HepG2 (cell line): ENCODE measurements around the gene PHTF1. TPM values are rescaled to one million over a fixed set of nuclear protein-coding genes. Genes with fewer than 3 reads are reported as not detected.

Experiments used
- ATAC-seq: fragments of 200-7000 bp; cut with Tn5 transposase; 3 replicates; pipeline ENCODE4 v1.9.1; 2020; ENCODE audit warnings: mild to moderate bottlenecking, moderate library complexity
- BruUV-seq: library from RNA; stranded (reverse); fragments of 400-500 nt; replicated peaks from 2 replicates; lab custom pipeline; 2021; lab: Mats Ljungman, UMichigan
- CTCF ChIA-PET: fragments of 300-600 bp; formaldehyde crosslinking; extraction: SDS; loops from one replicate; lab custom pipeline; 2021; ENCODE audit warnings: low total read pairs, inconsistent platforms, low intra/inter-chr PET ratio; lab: Yijun Ruan, JAX
- POLR2A ChIA-PET: fragments of 350-600 bp; sonication (Branson Sonifier 250); formaldehyde crosslinking; loops from one replicate; lab custom pipeline; 2020; ENCODE audit warnings: antibody characterized with exemption, inconsistent platforms; lab: Yijun Ruan, JAX
- DNase-seq: peaks from one replicate; pipeline ENCODE4 v3.0.0-alpha.2; 2015; ENCODE audit warnings: low spot score
- FAIRE-seq: peaks from 3 replicates; lab custom pipeline; 2011; peaks lifted over from hg19 to GRCh38; lab: Jason Lieb, UNC
- H2AFZ ChIP-seq: one replicate; pipeline ENCODE4 v1.6.1; 2011; ENCODE audit warnings: low read length, inconsistent platforms
- H3K27ac ChIP-seq: fragments of 300-600 bp; 3 replicates; pipeline ENCODE4 v1.8.0; 2011; ENCODE audit warnings: mixed run types, mild to moderate bottlenecking, mixed read lengths, low read length, inconsistent platforms; ENCODE audit not compliant: insufficient read depth; ENCODE audit errors: extremely low read length
- H3K27me3 ChIP-seq, 2 experiments: fragments of 200-600 bp in 1 of 2; 2 replicates in 1 of 2; 3 replicates in 1 of 2; pipeline versions ENCODE4 v1.6.0 to v1.8.0; 2011; ENCODE audit warnings: low read length in 2 of 2, mild to moderate bottlenecking in 2 of 2, moderate library complexity in 2 of 2, inconsistent platforms in 1 of 2; ENCODE audit not compliant: insufficient read depth in 2 of 2, control insufficient read depth in 1 of 2
- H3K36me3 ChIP-seq, 2 experiments: fragments of 200-600 bp in 1 of 2; replicated peaks in 1 of 2; 2 replicates in 1 of 2; 3 replicates in 1 of 2; pipeline versions ENCODE4 v1.5.1 to v1.8.0; 2011; ENCODE audit warnings: low read length in 2 of 2, inconsistent platforms in 1 of 2; ENCODE audit not compliant: insufficient read depth in 2 of 2, control insufficient read depth in 1 of 2
- H3K4me1 ChIP-seq: 2 replicates; pipeline ENCODE4 v1.5.1; 2012; ENCODE audit warnings: low read length, inconsistent platforms; ENCODE audit not compliant: insufficient read depth
- H3K4me2 ChIP-seq: 2 replicates; pipeline ENCODE4 v1.6.0; 2011; ENCODE audit warnings: low read depth, low read length, inconsistent platforms
- H3K4me3 ChIP-seq, 3 experiments: fragments of 200-600 bp in 1 of 3; sonication (generic), shearing (Covaris generic) in 1 of 3; replicated peaks in 1 of 3; 2 replicates each; pipeline ENCODE4 v1.5.1; 2011 to 2016; ENCODE audit warnings: low read length in 3 of 3, inconsistent platforms in 2 of 3, low read depth in 2 of 3, mild to moderate bottlenecking in 2 of 3, control low read depth in 1 of 3, mixed read lengths in 1 of 3; ENCODE audit not compliant: insufficient read depth in 1 of 3
- H3K79me2 ChIP-seq: one replicate; pipeline ENCODE4 v1.6.1; 2011; ENCODE audit warnings: low read length, inconsistent platforms; ENCODE audit not compliant: insufficient read depth
- H3K9ac ChIP-seq: 2 replicates; pipeline ENCODE4 v1.6.0; 2011; ENCODE audit warnings: mild to moderate bottlenecking, low read depth, low read length, inconsistent platforms; ENCODE audit not compliant: insufficient read depth
- H3K9me3 ChIP-seq: 2 replicates; pipeline ENCODE4 v1.5.1; 2012; ENCODE audit warnings: mild to moderate bottlenecking, low read length
- H4K20me1 ChIP-seq: 2 replicates; pipeline ENCODE4 v1.6.0; 2011; ENCODE audit warnings: inconsistent platforms, mild to moderate bottlenecking, low read length, moderate library complexity; ENCODE audit not compliant: insufficient read depth
- BHLHE40 ChIP-seq: IDR thresholded peaks from 2 replicates; pipeline ENCODE4 v1.6.1; 2011; ENCODE audit warnings: low read length, improper control_type of control experiment
- CHD4 ChIP-seq: fragments of 200-600 bp; sonication (generic); IDR thresholded peaks from 2 replicates; pipeline ENCODE4 v1.7.0; 2017; ENCODE audit warnings: mild to moderate bottlenecking, low read length, borderline replicate concordance
- EP300 ChIP-seq, 3 experiments: sonication (generic) in 1 of 3; formaldehyde crosslinking in 1 of 3; IDR thresholded peaks; 2 replicates each; pipeline versions ENCODE4 v1.5.1 to v1.6.1; 2011 to 2020; ENCODE audit warnings: low read depth in 2 of 3, low read length in 2 of 3, borderline replicate concordance in 1 of 3, improper control_type of control experiment in 1 of 3, mild to moderate bottlenecking in 1 of 3, missing genetic modification reagents in 1 of 3, moderate library complexity in 1 of 3
- FOSL2 ChIP-seq: sonication (generic); formaldehyde crosslinking; IDR thresholded peaks from 2 replicates; pipeline ENCODE4 v1.4.0; 2020; ENCODE audit warnings: missing genetic modification reagents
- RFX5 ChIP-seq: IDR thresholded peaks from 2 replicates; pipeline ENCODE4 v1.6.1; 2011; ENCODE audit warnings: low read depth, low read length, improper control_type of control experiment
- SMAD3 ChIP-seq: sonication (generic); formaldehyde crosslinking; IDR thresholded peaks from 2 replicates; pipeline ENCODE4 v1.4.0; 2020; ENCODE audit warnings: missing genetic modification reagents
- TBX3 ChIP-seq: fragments of 450-650 bp; IDR thresholded peaks from 2 replicates; pipeline ENCODE4 v1.6.1; 2017; ENCODE audit warnings: antibody characterized with exemption, mild to moderate bottlenecking, inconsistent platforms, borderline replicate concordance
- TCF7 ChIP-seq: sonication (generic); IDR thresholded peaks from 2 replicates; pipeline ENCODE4 v1.6.1; 2016; ENCODE audit warnings: antibody characterized with exemption, low read depth
- ZKSCAN8 ChIP-seq: IDR thresholded peaks from 2 replicates; pipeline ENCODE4 v1.6.1; 2016; ENCODE audit warnings: borderline replicate concordance, missing genetic modification reagents, missing compliant biosample characterization
- ZNF260 ChIP-seq: sonication (generic); formaldehyde crosslinking; IDR thresholded peaks from 2 replicates; pipeline ENCODE4 v1.4.0; 2020; ENCODE audit warnings: missing genetic modification reagents, low read depth, mild to moderate bottlenecking, borderline replicate concordance
- ZNF274 ChIP-seq: sonication (generic); formaldehyde crosslinking; IDR thresholded peaks from 2 replicates; pipeline ENCODE4 v1.5.1; 2020; ENCODE audit warnings: mild to moderate bottlenecking, missing genetic modification reagents
- ZNF484 ChIP-seq: sonication (generic); formaldehyde crosslinking; IDR thresholded peaks from 2 replicates; pipeline ENCODE4 v1.5.1; 2020; ENCODE audit warnings: mild to moderate bottlenecking, low read depth, missing genetic modification reagents, borderline replicate concordance
- WGBS: methylation state at CpG from one replicate; pipeline ENCODE4 v1.1.6; 2017; ENCODE audit warnings: low lambda C conversion rate; 5-methylcytosine and 5-hydroxymethylcytosine counted together
- in situ Hi-C: cut with HindIII; loops from 2 replicates; pipeline ENCODE4 v1.10.0; 2017; ENCODE audit warnings: low pct_unique_long_range_greater_than_20kb; ENCODE audit not compliant: extremely low pct_ligation_motif_present
- intact Hi-C: fragments of 100-400 bp; cut with micrococcal nuclease; formaldehyde crosslinking; loops from one replicate; pipeline ENCODE4 v1.10.0; 2022; ENCODE audit not compliant: unreplicated experiment
- polyA plus RNA-seq, 8 experiments: library from polyadenylated mRNA; depleted of rRNA in 3 of 8; stranded (reverse) in 7 of 8; unstranded in 1 of 8; fragments of >200 nt; fragmentation: Illumina TruSeq in 4 of 8; extraction: Trizol in 4 of 8; gene quantifications; 2 replicates each; pipeline versions ENCODE4 v1.2.1 to v1.2.3, GENCODE V29; 2011 to 2016; ENCODE audit warnings: low read depth in 4 of 8, missing spikeins in 1 of 8, mixed read lengths in 1 of 8; ENCODE audit not compliant: insufficient read depth in 1 of 8
- total RNA-seq, 5 experiments: library from RNA; depleted of rRNA; stranded (reverse); fragments of >200 nt; fragmentation: Illumina TruSeq; extraction: Trizol; gene quantifications; 2 replicates each; pipeline ENCODE4 v1.2.3, GENCODE V29; 2016; ENCODE audit warnings: low read depth in 1 of 5
- TF ChIP-seq, protein P1 (sequence below): IDR thresholded peaks from 2 replicates; pipeline ENCODE4 v1.6.1; 2012; ENCODE audit warnings: low read depth, low read length, improper control_type of control experiment

PHTF1 gene
- total and polyA plus RNA-seq, 2 of the 13 experiments (the other 11 are each of a cell fraction or from before 2014, with no cell fraction given): 5.0 to 19.7 TPM

DNA sequence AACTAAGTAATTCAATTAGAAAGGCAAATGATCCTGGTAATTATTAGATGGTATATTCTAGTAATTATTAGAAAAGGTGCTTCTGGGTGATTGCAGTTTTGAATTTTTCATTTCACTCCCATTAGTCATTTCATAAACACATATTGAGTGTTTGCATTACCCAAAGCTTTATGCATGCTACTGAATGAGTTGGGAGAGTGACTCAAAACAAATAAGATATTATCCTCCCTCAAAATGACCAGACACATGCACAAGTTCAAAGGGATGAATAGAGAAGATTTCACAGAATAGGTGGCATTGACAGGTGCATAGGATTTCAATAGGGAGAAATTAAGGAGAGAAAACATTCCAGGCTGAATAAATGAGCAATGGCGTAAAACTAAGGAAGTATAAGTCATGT is 84.7 kb downstream of the PHTF1 start:
- Histone ChIP-seq H3K4me3 (no peak overlapping the region), H2AFZ (no peak overlapping the region), H3K36me3 (peaks cover 1 to 13% of the 10 kb centered on the region in 2 experiments; a peak in 3 of 5 replicates), H4K20me1 (no peaks in the 10 kb centered on the region; the same call in 1 of the 2 replicates), H3K79me2 (no peaks in the 10 kb centered on the region), H3K9ac (no peak overlapping the region), H3K27ac (no peak overlapping the region), H3K9me3 (no peaks in the 10 kb centered on the region), H3K4me2 (no peak overlapping the region), H3K4me1 (no peaks in the 10 kb centered on the region), H3K27me3 (no peaks in the 10 kb centered on the region)
- in situ Hi-C loops: loop anchor here (25.0 kb wide), 1 partner anchor 187 kb away; no protein-coding TSS in a partner anchor
- ATAC-seq (no peak; the same call in 2 of the 3 replicates), FAIRE-seq (no peak), DNase-seq (peak; percentile 40)
- BruUV-seq: no TSS peak
- WGBS: 94% methylated on average over 1 of the region's 1 CpG
- ChIA-PET POLR2A (no interaction called here), CTCF (no interaction called here)
- intact Hi-C loops: loop anchor here (10.0 kb wide), 1 partner anchor 220 kb away; no protein-coding TSS in a partner anchor
- TF ChIP-seq ZNF260 (CRISPR knock-in tag) (no peak), BHLHE40 (peak; percentile 22; the same call in 1 of the 2 replicates), RFX5 (no peak), FOSL2 (CRISPR knock-in tag) (peak; percentile 52; the same call in 1 of the 2 replicates), CHD4 (no peak), TBX3 (peak; percentile 44; the same call in 1 of the 2 replicates), TCF7 (0 out of 2 replicates have a peak, but pooled peaks have one; percentile 22), EP300 (IDR thresholded peaks at IDR 0.05; ENCODE audit: low read depth in 2 of 2, low read length in 2 of 2) (peak in 1 of 2 experiments; percentile 29; a peak in 1 of 4 replicates), EP300 (CRISPR knock-in tag; IDR thresholded peaks at IDR 0.05; ENCODE audit: borderline replicate concordance) (no peak), ZNF274 (no peak), ZKSCAN8 (CRISPR knock-in tag) (no peak), ZNF484 (CRISPR knock-in tag) (no peak), SMAD3 (CRISPR knock-in tag) (no peak)
- TF ChIP-seq, protein P1, sequence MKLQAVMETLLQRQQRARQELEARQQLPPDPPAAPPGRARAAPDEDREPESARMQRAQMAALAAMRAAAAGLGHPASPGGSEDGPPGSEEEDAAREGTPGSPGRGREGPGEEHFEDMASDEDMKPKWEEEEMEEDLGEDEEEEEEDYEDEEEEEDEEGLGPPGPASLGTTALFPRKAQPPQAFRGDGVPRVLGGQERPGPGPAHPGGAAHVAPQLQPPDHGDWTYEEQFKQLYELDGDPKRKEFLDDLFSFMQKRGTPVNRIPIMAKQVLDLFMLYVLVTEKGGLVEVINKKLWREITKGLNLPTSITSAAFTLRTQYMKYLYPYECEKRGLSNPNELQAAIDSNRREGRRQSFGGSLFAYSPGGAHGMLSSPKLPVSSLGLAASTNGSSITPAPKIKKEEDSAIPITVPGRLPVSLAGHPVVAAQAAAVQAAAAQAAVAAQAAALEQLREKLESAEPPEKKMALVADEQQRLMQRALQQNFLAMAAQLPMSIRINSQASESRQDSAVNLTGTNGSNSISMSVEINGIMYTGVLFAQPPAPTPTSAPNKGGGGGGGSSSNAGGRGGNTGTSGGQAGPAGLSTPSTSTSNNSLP: 0 out of 2 replicates have a peak, but pooled peaks have one; percentile 34
